ENCODE measurements around the gene CEP164.
"Not testable (repeated sequence)": the region's sequence is repeated elsewhere in the genome, so short reads cannot be mapped to it uniquely, and the experiment has no call there.

The CEP164 gene

DNA sequence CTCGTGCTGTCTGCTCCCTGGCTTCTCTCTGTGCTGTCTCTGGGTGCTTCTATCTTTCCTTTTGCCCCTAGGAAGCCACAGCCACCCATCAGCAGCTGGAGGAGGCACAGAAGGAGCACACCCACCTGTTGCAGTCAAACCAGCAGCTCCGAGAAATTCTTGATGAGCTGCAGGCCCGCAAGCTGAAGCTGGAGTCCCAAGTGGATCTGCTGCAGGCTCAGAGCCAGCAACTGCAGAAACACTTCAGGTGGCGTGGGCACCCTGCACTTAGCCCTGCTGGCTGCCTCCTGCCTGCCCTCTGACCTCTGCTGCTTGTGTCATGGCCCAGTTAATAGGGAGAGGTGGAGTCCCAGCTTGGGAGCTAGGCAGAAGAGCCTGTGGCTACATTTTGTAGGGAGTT, 67.8 kb downstream of the CEP164 start:
- no peak for DNase-seq (ENCODE audit: low read depth in 2 of 2)

DNA sequence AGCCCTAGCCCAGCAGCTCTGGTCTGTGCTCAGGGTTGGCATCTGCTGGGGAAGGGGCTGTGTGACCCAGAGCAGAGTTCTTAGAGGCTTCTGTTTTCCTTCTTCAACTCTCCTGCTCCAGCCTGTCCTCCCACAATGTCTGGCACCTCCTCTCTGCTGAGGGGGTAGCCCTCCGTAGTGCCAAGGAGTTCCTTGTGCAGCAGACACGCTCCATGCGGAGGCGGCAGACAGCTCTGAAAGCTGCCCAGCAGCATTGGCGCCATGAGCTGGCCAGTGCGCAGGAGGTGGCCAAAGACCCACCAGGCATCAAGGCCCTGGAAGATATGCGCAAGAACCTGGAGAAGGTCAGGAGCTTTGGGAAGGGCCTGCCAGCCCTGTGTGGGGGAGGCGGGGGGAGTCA, 69.3 kb downstream of the CEP164 start:
- no peak for DNase-seq (ENCODE audit: low read depth in 2 of 2)

DNA sequence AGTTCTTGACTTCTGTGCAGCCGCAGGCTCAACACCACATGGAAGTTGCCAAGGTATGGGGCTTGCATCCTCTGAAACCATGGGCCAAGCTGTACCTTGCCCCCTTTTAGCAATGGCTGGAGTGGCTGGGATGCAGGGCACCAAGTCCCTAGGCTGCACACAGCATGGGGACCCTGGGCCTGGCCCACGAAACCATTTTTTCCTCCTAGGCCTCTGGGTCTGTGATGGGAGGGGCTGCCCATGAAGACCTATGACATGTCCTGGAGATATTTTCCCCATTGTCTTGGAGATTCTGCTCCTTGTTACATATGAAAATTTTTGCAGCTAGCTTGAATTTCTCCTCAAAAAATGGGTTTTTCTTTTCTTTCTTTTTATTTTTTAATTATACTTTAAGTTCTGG, 71.0 kb downstream of the CEP164 start:
- DNase-seq (ENCODE audit: low read depth in 2 of 2): not testable (repeated sequence)

DNA sequence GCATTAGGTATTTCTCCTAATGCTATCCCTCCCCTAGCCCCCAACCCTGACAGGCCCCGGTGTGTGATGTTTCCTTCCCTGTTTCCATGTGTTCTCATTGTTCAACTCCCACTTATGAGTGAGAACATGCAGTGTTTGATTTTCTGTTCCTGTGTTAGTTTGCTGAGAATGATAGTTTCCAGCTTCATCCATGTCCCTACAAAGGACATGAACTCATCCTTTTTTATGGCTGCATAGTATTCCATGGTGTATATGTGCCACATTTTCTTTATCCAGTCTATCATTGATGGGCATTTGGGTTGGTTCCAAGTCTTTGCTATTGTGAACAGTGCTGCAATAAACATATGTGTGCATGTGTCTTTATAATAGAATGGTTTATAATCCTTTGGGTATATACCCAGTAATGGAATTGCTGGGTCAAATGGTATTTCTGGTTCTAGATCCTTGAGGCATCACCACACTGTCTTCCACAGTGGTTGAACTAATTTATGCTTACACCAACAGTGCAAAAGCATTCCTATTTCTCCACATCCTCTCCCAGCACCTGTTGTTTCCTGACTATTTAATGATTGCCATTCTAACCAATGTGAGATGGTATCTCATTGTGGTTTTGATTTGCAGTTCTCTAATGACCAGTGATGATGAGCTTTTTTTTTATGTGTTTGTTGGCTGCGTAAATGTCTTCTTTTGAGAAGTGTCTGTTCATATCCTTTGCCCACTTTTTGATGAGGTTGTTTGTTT, 71.6 kb downstream of the CEP164 start:
- DNase-seq (ENCODE audit: low read depth in 2 of 2): not testable (repeated sequence)

DNA sequence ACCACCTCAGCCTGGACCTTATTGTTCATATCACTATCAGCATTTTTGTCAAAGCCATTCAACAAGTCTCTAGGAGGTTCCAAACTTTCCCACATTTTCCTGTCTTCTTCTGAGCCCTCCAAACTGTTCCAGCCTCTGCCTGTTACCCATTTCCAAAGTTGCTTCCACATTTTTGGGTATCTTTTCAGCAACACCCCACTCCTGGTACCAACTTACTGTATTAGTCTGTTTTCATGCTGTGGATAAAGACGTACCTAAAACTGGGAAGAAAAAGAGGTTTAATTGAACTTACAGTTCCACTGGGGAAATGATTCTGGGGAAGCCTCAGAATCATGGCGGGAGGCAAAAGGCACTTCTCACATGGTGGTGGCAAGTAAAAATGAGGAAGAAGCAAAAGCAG, 78.2 kb downstream of the CEP164 start:
- DNase-seq (ENCODE audit: low read depth in 2 of 2): not testable (repeated sequence)

DNA sequence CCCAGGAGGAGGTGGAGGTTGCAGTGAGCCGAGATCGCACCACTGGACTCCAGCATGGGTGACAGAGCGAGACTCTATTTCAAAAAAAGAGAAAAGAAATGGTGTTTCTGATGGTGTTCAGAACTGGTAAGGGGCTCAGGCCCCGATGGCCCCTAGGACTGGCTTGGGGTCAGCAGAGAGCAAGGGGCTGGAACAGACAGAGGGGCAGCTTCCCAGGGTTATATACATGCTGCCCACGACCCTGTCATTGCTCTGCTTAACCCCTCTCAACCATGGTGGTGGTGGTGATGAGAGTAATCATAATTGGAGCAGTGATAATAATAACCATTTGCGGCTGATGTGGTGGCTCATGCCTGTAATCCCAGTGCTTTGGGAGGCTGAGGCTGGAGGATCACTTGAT, 79.4 kb downstream of the CEP164 start:
- DNase-seq (ENCODE audit: low read depth in 2 of 2): no peak

DNA sequence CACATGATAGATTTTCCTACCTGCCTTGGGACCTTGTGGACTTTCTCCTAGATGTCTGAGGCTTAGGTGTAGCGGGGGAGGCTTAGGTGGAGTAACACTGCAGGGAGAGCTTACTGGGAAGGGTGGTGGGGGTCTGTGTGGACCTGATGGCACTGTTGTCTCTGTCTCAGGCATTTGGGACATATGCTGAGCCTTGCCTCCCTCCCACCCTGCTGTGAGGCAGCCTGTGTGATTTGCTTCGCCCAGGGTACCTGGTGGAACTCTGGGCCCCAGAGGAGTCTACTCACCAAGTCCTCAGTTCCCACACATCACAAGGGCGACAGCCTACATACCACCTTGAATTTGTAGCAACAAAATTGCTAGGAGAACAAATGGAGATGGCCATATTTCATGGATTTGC, 80.7 kb downstream of the CEP164 start:
- no peak for DNase-seq (ENCODE audit: low read depth in 2 of 2)

DNA sequence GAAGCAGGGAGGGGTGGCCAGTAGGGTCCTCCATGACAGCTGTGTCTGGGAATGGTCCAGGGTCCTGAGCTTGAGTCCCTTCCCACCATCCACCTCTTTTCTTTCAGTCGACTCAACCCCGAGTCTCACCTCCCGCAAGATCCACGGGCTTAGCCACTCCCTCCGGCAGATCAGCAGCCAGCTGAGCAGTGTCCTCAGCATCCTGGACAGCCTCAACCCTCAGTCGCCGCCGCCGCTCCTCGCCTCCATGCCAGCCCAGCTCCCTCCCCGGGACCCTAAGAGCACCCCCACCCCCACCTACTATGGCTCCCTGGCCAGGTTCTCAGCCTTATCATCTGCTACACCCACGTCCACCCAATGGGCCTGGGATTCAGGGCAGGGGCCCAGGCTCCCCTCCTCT, 81.9 kb downstream of the CEP164 start:
- DNase-seq (ENCODE audit: low read depth in 2 of 2): no peak

DNA sequence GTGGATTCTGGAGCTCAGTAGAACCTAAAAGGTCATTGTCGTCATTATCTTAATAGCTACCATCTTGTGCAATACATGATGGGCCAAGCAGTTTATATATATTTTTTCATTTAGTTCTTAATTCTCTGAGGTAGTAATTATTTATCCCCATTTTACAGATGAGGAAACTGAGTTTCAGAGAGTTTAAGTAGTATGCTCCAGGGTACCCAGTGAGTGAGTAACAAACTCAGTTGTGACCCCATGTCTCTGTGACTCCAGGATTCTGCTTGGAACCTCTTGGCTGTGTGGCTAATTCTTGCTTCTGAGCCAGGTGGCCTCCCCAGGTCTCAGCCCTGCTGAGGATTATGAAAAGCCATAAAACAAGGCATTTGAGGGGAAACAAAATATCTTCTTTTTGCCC, 82.6 kb downstream of the CEP164 start:
- no peak for DNase-seq (ENCODE audit: low read depth in 2 of 2)

DNA sequence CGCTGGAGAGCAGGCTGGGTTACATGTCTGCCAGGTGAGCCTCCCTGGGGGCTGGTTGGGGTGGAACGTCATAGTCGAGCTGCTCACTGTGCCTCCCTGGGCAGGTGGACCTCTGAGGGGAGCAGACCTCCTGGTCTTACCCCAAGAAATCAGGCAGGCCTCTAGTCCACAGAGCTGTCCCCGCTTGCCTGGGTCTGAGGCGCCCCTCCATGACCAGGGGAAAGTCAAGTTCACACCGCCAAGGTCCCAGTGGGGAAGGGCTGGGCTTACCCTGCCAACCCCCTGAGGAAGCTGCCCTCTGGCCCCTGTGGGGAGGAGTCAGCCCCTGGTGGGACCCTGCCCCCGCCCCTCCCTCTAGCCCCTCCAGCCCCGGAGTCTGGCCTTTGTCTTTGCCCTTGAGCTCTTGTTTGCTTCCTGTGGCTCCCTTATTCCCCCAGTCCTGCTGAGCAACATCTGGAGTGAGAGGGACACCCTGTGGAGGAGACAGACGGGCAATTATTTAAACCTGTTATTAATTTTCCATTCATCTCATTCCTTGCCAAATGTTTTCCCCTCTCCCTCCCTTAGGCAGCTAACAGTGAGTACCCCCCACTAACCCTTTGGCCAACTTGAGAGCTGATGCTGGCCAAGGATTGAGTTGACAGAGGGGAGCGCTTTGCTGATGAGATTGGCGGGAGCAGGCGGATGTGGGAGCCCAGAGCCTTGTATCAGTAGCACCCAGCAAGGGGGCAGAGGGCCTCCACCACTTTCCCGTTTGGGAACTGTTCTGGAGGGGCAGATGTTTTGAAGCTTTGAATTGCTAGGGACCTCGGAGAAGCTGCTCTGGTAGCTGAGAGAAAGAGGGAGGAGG, 83.4 kb downstream of the CEP164 start:
- no peak for DNase-seq (ENCODE audit: low read depth in 2 of 2)

DNA sequence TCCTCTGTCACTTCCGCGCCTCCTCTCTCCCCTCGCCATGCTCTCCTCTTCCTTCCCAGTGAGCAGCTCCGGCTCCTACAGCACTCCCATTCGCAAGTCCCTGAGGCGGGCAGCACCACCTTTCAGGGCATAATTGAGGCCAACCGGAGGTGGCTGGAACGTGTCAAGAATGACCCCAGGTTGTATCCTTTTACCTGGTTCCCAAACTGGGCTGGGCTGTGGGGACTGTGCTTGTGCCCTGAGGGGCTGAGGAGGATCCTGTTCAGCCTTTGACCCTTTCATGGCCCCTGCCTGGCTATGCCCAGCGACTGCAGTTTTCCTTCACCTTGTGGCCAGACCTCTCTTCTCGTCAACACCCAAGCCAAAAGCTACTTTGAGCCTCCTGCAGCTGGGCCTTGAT, 84.1 kb downstream of the CEP164 start:
- DNase-seq (ENCODE audit: low read depth in 2 of 2): no peak

DNA sequence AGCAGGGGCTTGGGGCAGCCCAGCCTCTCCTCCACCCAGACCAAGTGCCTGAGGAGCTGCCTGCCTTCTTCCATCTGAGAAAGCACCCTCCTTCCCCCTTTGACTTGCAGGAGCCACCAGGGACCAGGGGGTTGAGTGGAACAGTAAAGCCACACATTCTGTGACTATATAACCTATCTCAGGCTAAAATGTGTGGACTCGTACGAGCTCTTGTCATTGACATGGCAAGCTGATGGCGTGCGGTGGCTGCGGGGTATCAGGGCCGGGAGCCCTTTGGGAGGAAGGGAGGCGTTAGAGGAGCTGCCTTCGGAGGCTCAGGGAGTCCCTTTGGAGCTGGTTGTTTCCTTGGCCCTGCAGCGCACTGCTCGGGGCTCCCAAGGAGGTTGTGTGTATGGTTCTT, 84.5 kb downstream of the CEP164 start:
- DNase-seq (ENCODE audit: low read depth in 2 of 2): no peak

DNA sequence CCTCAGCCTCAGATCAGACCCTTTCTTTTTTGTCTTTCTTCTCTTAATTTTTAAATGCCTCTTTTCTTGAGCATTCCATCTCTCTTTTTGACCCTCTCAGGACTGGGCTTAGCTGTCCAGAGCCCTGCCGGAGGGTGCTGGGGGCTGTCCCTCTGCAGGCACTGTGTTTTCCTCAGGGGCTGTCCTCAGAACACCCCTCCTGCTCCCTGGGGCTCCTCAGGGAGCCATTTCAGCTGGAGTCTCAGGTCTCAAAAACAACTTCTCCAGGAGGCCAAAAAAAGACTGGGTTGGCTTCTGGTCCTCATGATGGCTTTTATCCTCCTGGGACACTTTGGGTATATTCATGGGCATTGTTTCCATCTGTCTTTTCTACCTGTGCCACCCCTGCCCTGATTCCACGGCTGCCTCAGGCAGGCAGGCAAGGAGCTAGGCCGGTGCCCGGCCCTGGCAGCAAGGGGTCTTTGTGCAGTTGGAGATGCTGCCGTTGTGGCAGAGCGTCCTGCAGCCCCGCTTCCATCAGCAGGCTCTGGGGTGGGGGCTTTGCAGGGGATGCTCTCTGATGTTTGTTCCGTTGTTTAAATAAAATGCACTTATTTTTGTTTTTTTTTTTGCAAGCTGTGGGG, 85.1 kb downstream of the CEP164 start:
- DNase-seq (ENCODE audit: low read depth in 2 of 2): no peak

DNA sequence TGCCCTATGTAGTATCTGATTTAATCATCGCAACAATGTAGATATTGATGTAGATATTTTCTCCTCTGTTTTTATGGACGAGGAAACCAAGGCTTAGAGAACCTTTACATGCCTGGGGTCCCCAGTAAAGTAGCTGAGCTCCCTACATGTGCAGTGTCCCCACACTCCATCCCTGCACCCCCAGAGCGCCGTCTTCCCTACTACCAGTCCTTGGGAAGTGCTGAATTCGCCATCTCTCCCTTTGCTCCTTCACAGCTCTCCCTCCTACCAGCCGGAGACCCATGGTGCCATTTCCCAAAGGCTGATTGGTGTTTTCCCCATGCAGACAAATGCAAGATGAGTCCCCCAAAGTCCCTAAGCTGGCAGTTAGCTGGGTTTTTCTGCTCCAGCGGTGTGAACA, 86.0 kb downstream of the CEP164 start:
- DNase-seq (ENCODE audit: low read depth in 2 of 2): no peak

DNA sequence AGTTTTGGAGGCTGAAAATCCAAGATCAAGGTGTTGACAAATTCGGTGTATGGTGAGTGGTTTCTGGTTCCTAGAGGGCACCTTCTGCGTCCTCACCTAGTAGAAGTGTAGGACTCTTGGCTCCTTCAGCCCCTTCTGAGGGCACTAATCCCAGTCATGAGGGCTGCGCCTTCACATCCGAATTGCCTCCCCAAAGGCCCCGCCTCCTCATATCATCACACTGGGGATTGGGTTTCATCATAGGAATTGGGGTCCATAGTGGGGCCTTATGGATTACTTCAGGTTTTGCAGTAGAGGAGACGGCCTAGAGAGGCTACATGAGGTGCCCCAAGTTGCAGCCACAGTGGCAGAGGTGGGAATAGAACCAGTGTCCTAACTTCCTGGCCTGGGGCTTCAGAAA, 87.1 kb downstream of the CEP164 start:
- DNase-seq (ENCODE audit: low read depth in 2 of 2): no peak

DNA sequence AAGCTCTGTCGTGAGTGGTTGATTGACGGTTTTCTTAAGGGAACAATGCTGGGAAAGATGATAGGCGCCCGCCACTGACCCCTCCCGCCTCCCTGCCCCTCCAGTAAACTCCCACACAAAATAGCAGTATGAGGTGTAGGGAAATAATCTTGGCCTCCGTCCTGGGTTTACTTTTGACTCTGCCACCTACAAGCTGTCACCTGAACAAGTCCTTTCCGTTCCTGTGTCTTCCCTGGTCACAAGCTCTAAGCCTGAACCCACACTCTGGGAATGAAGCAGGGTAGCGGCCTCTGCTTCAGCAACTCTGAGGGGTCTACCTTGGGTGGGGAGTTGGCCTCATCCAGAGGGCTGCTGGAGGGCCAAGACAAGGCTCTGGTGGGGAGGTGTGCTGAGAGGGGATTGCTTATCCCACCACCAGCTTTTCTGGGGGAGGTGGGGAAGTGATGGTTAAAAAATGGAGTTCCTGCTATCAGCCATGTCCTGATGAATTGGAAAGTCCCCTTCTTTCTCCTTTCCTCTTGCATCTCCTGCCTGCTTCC, 87.8 kb downstream of the CEP164 start:
- DNase-seq (ENCODE audit: low read depth in 2 of 2): no peak

DNA sequence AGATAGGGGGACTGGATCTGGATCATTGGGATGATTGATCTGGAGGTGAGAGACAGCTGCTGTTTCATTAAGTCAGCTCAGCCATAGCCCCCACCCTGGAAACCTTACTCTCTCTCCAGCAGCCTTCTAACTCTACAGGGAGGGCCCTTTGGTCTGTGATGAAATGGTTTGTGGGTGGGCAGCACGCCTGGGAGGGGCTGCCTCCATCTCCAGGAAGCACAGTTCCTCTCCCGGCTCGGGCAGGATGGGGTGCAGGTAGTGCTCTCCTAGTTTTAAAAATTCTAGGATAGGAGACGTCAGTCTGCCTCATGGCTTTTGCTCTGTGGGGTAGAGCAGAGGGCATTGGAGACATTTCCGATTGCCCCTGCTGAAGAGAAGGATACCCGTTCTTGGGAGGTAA, 89.7 kb downstream of the CEP164 start:
- no peak for DNase-seq (ENCODE audit: low read depth in 2 of 2)

DNA sequence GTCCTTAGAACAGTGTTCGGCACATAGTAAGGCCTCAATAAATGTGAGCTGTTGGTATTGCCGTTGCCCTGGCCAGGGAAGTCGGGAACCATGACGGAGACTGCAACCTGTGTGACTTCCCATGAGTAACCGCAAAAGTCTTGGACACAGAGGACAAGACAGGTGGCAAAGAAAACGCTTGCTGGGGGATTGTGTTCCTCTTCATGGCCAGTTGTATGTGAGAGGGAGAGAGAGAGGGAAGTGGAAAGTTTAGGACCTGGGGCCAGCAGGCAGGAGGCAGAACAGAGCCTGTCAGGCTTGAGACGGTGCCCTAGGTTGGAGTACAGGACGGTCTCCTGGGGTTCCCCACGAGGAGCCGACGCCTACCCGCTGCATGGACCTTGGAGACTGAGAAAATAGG, 90.2 kb downstream of the CEP164 start:
- no peak for DNase-seq (ENCODE audit: low read depth in 2 of 2)

DNA sequence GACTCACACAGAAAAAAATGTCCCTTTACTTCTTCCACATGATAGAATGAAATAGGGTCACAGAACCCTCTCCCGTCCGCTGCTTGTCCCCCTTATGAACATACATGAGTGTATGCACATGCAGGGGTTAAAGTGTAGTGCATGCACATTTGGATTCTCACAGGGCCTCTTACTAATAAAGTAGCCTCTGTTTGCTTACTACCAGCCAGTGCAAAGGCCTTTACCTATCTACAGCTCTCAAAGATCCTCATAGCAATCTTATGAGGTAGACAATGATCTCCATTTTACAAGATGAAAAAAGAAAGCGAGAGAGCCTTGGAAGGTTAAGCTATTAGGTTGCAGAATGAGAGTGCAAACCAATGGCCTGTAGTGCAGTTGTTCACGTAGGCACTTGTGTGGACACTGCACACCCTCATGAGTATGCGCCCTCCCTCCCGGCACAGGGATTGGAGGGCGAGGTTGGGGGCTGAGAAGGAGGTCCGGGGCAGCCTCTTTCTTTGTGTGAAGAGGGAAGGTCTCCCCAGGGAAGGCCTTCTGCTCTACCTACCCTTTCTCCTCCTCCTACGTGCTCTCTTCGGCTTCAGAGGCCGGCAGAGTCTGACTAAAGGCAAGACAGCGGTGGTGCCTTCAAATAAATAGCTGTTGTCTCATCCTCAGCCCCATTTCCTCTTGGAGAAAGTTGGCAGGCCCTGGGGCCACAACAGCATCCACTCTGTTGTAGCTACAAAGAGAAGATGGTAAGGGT, 91.3 kb downstream of the CEP164 start:
- DNase-seq (ENCODE audit: low read depth in 2 of 2): no peak

DNA sequence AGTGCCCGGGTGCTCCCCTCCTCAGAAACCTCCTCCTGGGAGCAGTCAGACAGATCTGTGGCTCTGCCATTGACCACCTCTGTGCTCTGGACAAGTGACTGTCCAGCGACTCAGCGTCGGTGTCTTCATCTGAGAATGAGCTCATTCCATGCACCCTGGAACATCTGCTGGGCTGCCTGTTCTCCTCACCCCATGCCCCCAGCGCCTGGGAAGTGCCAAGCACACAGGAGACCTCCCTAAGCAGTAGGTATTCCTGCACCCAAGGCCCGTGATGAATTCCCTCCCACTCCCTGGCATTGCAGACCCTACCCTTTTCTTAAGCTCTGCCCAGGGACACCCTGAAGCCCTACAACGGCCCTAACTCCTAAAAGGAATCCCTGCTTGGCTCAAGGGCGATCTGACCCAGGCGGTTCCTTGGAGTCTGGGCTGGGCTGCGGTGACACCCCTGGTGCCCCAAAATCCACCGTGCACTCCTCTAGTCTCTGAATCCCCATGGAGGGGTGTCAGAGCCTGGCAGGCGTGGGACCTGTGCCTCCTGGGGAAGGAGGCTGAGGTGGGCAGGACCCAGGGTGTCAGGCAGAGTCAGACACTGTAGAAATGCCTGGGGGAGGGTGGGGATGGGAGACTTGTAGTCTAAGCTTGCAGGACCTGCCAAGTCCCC, 92.0 kb downstream of the CEP164 start:
- DNase-seq (ENCODE audit: low read depth in 2 of 2): no peak

DNA sequence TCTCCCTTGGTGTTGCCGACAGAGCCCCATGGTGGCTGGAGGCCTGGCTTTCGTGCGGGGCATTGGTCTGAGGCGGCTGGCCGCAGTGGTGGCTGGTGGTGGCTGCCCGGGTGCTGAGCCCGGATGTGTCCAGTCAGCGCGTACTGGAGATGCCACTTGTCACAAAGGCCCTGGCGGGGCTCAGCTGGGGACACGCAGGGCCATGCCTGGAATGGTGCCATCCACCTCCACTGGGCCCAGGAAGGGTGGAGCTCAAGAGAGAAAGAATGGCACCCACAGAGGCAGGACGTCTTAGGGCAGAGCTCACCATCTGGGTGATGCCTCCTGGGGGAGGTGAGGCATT, 92.5 kb downstream of the CEP164 start:
- no peak for DNase-seq (ENCODE audit: low read depth in 2 of 2)

All from stimulated activated CD8-positive, alpha-beta memory T cell treated with anti-CD3 and anti-CD28 coated beads, Interleukin-7, amount 100 ng/mL, for 4 hours (primary cell).